Colon (tissue), 2 donors: Measurements from ENCODE around the gene NCAPD2.

Experiments
- FAIRE-seq: peaks from 2 replicates; lab custom pipeline; 2012; peaks lifted over from hg19 to GRCh38; lab: Jason Lieb, UNC
- donor health status: control.
- donor health status: control.

NCAPD2 gene

DNA sequence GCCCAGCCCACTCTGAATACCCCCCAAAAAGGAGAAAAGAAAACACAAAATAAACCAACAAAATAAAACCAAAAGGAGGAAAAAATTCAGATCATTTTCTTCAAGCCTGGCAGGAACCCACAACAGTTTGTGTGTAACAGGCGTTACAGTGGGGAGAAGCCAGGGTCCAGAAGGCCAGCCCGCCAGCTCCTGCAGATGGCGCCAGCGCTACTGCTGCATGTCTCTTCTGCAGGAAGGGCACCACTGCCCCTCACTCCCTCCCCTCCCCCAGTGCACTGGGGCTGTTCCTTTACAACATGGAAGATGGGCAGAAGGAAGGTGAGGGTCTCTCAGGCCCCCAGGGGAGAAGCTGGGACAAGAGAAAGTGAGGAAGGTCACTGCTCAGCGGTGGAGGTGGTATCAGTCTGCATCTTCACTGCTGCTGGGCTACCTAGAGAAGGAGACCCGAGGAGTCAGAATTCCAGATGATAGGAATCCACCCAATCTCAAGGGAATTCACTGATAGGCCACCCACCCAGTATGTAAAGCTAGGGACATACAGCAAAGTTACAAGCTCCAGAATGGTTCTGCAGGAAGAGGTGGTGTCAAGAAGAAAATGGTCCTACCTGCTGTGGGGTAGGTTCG lies 76.5 kb downstream of the NCAPD2 start:
- FAIRE-seq, result no peak

- FAIRE-seq, result no peak
Measured at GRCh38 chr12:6573001-6573400, 79.1 kb downstream of the NCAPD2 start.

GRCh38 chr12:6574576-6575295 lies 80.8 kb downstream of the NCAPD2 start:
- FAIRE-seq, result no peak

DNA sequence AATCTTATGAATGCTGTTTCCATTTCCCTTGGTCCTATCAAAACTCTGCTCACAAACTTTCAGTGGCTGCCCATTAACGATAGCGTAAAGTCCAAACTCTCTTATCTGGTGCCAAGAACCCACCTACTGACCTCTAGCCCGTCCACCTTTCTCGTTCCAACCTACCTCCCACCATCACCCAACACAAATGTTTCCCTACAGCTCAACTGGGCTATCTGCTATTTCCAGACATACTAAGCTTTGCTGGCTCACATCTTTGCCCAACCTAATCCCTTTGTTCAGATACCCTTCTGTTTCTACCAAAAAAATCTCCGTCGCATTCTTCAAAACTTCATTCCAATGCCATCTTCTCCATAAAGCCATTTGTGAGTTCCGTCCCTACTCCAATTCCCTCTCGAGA lies 81.7 kb downstream of the NCAPD2 start:
- no peak for FAIRE-seq
